ENCODE data around the gene FRRS1. TPM values are rescaled to one million over a fixed set of nuclear protein-coding genes. Genes with fewer than 3 reads are reported as not detected.

FRRS1 gene
- total and polyA plus RNA-seq, 2 of the 4 experiments (the other 2 are of a cell fraction): 3.8 to 23.5 TPM

DNA sequence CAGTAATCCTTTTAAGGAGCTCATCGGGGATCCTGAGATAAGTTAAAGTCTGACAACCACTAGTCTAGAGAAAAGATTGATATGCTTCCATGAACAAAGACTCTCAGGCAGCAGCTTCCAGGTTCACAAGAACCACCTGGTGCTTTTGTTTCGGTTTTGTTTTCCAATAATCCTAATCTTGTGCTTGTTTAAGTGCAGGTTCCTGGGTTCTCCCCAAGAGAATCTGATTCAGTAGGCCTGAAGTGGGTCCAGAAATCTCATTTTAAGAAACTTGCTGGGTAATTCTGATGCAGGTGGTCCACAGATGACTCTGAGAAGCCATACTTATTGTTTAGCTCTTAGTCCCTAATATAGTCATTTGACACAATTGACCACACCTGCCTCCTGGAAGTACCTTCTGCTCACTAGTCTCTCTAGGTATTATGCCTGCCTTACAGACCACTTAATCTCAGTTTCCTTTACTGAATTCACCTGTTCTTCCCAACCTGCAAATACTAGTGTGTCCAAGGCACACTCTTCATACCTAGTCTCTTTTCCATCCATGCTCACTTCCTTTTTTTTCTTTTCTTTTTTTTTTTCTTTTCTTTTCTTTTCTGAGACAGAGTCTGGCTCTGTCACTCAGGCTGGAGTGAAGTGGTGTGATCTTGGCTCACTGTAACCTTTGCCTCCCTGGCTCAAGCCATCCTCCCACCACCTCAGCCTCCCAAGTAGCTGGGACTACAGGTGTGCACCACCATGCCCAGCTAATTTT lies 20.5 kb upstream of the FRRS1 start:
- no peak overlapping the region for H2AK5ac ChIP-seq (ENCODE audit: low read depth, low read length)
- no peaks in the 10 kb centered on the region for H3K79me1 ChIP-seq (ENCODE audit: low read depth in 1 of 2, low read length in 2 of 2)
- intact Hi-C loops (cut with micrococcal nuclease): no loop called here
- no peak overlapping the region for H4K91ac ChIP-seq (ENCODE audit: insufficient read depth, low read depth, low read length)
- in situ Hi-C loops (cut with MboI; ENCODE audit: low sequenced_read_pairs): no loop called here
- H2AFZ ChIP-seq (replicated peaks; ENCODE audit: low read length, poor library complexity): no peak overlapping the region
- H3K14ac ChIP-seq (replicated peaks; ENCODE audit: low read depth, low read length): no peak overlapping the region
- no peak overlapping the region for H4K8ac ChIP-seq (ENCODE audit: low read depth in 2 of 2, low read length in 2 of 2)
- H3K4ac ChIP-seq (ENCODE audit: low read depth, low read length): no peak overlapping the region
- ATAC-seq (ENCODE audit: low read depth) (no peak), DNase-seq (no peak)
- no peaks in the 10 kb centered on the region for H3K9me3 ChIP-seq (ENCODE audit: control insufficient read depth, insufficient read depth, low read length)
- BruUV-seq (replicated peaks): no TSS peak
- ChIA-PET POLR2A (ENCODE audit: unreplicated experiment) (no interaction called here), CTCF (interaction anchor here (0.7 kb wide), 1 partner anchor 17 kb away, joined by 3 read pairs; no protein-coding TSS in a partner anchor)
- 60% methylated on average over 1 of the region's 2 CpGs; no CpG with 5 or more reads in 1 of the 2 experiments for WGBS, 2 experiments (ENCODE audit: extremely low coverage in 2 of 2, insufficient read length in 1 of 2)
- no peak for TF ChIP-seq FOS (IDR thresholded peaks at IDR 0.05; ENCODE audit: low read depth, low read length)
- TF ChIP-seq, protein P1, sequence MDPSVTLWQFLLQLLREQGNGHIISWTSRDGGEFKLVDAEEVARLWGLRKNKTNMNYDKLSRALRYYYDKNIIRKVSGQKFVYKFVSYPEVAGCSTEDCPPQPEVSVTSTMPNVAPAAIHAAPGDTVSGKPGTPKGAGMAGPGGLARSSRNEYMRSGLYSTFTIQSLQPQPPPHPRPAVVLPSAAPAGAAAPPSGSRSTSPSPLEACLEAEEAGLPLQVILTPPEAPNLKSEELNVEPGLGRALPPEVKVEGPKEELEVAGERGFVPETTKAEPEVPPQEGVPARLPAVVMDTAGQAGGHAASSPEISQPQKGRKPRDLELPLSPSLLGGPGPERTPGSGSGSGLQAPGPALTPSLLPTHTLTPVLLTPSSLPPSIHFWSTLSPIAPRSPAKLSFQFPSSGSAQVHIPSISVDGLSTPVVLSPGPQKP (IDR thresholded peaks at IDR 0.05; ENCODE audit: borderline replicate concordance, low read depth, low read length): no peak
- no peak for TF ChIP-seq MAFK (IDR thresholded peaks at IDR 0.05; ENCODE audit: low read depth, low read length)
- TF ChIP-seq SMC3 (IDR thresholded peaks at IDR 0.05; ENCODE audit: low read depth, low read length): no peak
- no peak for TF ChIP-seq BHLHE40 (IDR thresholded peaks at IDR 0.05; ENCODE audit: low read depth, low read length)
- no peak for TF ChIP-seq RFX5 (IDR thresholded peaks at IDR 0.05; ENCODE audit: low read depth, low read length)
- TF ChIP-seq RAD21 (IDR thresholded peaks at IDR 0.05; ENCODE audit: low read length): no peak
- no peak for TF ChIP-seq CHD1 (IDR thresholded peaks at IDR 0.05; ENCODE audit: low read depth, low read length)
- no peak for TF ChIP-seq NFE2L2 (IDR thresholded peaks at IDR 0.05; ENCODE audit: low read depth, low read length)
- no peak for TF ChIP-seq CEBPB (IDR thresholded peaks at IDR 0.05; ENCODE audit: low read depth, low read length)
- TF ChIP-seq, protein P2, sequence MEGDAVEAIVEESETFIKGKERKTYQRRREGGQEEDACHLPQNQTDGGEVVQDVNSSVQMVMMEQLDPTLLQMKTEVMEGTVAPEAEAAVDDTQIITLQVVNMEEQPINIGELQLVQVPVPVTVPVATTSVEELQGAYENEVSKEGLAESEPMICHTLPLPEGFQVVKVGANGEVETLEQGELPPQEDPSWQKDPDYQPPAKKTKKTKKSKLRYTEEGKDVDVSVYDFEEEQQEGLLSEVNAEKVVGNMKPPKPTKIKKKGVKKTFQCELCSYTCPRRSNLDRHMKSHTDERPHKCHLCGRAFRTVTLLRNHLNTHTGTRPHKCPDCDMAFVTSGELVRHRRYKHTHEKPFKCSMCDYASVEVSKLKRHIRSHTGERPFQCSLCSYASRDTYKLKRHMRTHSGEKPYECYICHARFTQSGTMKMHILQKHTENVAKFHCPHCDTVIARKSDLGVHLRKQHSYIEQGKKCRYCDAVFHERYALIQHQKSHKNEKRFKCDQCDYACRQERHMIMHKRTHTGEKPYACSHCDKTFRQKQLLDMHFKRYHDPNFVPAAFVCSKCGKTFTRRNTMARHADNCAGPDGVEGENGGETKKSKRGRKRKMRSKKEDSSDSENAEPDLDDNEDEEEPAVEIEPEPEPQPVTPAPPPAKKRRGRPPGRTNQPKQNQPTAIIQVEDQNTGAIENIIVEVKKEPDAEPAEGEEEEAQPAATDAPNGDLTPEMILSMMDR (conservative IDR thresholded peaks at IDR 0.05; ENCODE audit: low read depth, low read length): no peak
- TF ChIP-seq RCOR1 (IDR thresholded peaks at IDR 0.05; ENCODE audit: insufficient replicate concordance, low read length): no peak
- no peak for TF ChIP-seq USF2 (IDR thresholded peaks at IDR 0.05; ENCODE audit: low read depth, low read length)
- H2AK9ac ChIP-seq (replicated peaks; ENCODE audit: low read depth, low read length, poor library complexity): no peak overlapping the region
- no peaks in the 10 kb centered on the region for H3K36me3 ChIP-seq (ENCODE audit: control insufficient read depth, insufficient read depth, low read length)
- H4K20me1 ChIP-seq (ENCODE audit: insufficient read depth, low read length): no peaks in the 10 kb centered on the region
- dilution Hi-C loops (cut with HindIII; ENCODE audit: low sequenced_read_pairs, unreplicated experiment): no loop called here
- H2BK20ac ChIP-seq (ENCODE audit: low read depth, low read length): no peak overlapping the region
- H3K9me1 ChIP-seq (ENCODE audit: insufficient read depth, low read length): no peaks in the 10 kb centered on the region
- no peak overlapping the region for H3K23ac ChIP-seq (ENCODE audit: low read depth, low read length)
- no peak overlapping the region for H3K4me3 ChIP-seq (ENCODE audit: insufficient read depth, low read depth, low read length)
- H2BK5ac ChIP-seq (ENCODE audit: low read depth, low read length, poor library complexity, severe bottlenecking): no peak overlapping the region
- no peak overlapping the region; the same call in 1 of the 2 replicates for H3K4me2 ChIP-seq (ENCODE audit: low read depth, low read length)
- no peaks in the 10 kb centered on the region for H3K4me1 ChIP-seq (ENCODE audit: control insufficient read depth, insufficient read depth, low read length)
- no peak overlapping the region for H2BK15ac ChIP-seq (ENCODE audit: low read depth, low read length)
- no peak overlapping the region for H3K9ac ChIP-seq (ENCODE audit: low read depth, low read length)
- no peak overlapping the region for H4K5ac ChIP-seq (ENCODE audit: low read depth, low read length)
- H3K18ac ChIP-seq (ENCODE audit: low read depth, low read length): no peak overlapping the region
- no peak overlapping the region for H3K27ac ChIP-seq (ENCODE audit: insufficient read depth, low read length)
- H3K56ac ChIP-seq (ENCODE audit: extremely low read depth, insufficient read depth, low read length): no peak overlapping the region
- no peaks in the 10 kb centered on the region; the same call in 1 of the 2 replicates for H3K27me3 ChIP-seq (ENCODE audit: control insufficient read depth, insufficient read depth, low read length)
- no peak overlapping the region for H2BK120ac ChIP-seq (ENCODE audit: low read depth, low read length)

Data from IMR-90 (cell line).